T-cell (primary cell): Measurements from ENCODE around the gene CACNB1. TPM values are rescaled to one million over a fixed set of nuclear protein-coding genes. Genes with fewer than 3 reads are reported as not detected.

Experiments
- ATAC-seq, 4 experiments: fragments of 200-7000 bp in 3 of 4; fragments of 150-1000 bp in 1 of 4; cut with Tn5 transposase; replicated peaks in 1 of 4; 1 replicate in 3 of 4; 2 replicates in 1 of 4; pipeline ENCODE4 v1.10.0; 2021; ENCODE audit warnings: moderate library complexity in 3 of 4, mild to moderate bottlenecking in 2 of 4, moderate number of reproducible peaks in 1 of 4
- CTCF ChIA-PET, 2 donors: fragments of 300-600 bp; sonication (Branson Sonifier 250); formaldehyde crosslinking; loops; one replicate each; lab custom pipeline; 2022; ENCODE audit warnings: antibody characterized with exemption in 2 of 2; lab: Charles Lee
- POLR2A ChIA-PET, 2 donors: fragments of 300-600 bp; sonication (Branson Sonifier 250); formaldehyde crosslinking; loops; one replicate each; lab custom pipeline; 2022; ENCODE audit warnings: antibody characterized with exemption in 2 of 2; lab: Charles Lee
- DNase-seq, 35 experiments: peaks; one replicate each; pipeline versions ENCODE4 v3.0.0 to v3.0.0-alpha.2; 2013 to 2023
- H3K27ac ChIP-seq: one replicate; pipeline ENCODE4 v1.5.1; 2013; ENCODE audit warnings: low read length
- H3K27me3 ChIP-seq, 2 experiments: replicated peaks in 1 of 2; 1 replicate in 1 of 2; 2 replicates in 1 of 2; pipeline versions ENCODE4 v1.6.1 to v1.7.0; 2013; ENCODE audit warnings: low read length in 1 of 2, mixed read lengths in 1 of 2; ENCODE audit not compliant: control insufficient read depth in 2 of 2, insufficient read depth in 2 of 2; ENCODE audit errors: extremely low read depth in 1 of 2
- H3K36me3 ChIP-seq, 2 donors: 1 replicate in 1 of 2; 2 replicates in 1 of 2; pipeline versions ENCODE4 v1.6.1 to v1.7.0; 2013; ENCODE audit warnings: low read length in 1 of 2; ENCODE audit not compliant: control insufficient read depth in 2 of 2, insufficient read depth in 1 of 2; ENCODE audit errors: extremely low read depth in 1 of 2
- H3K4me1 ChIP-seq, 2 experiments: 1 replicate in 1 of 2; 2 replicates in 1 of 2; pipeline versions ENCODE4 v1.6.1 to v1.7.0; 2013; ENCODE audit warnings: low read length in 2 of 2, mixed read lengths in 1 of 2; ENCODE audit not compliant: insufficient read depth in 2 of 2, control insufficient read depth in 1 of 2; ENCODE audit errors: extremely low read depth in 1 of 2
- H3K4me3 ChIP-seq, 2 donors: 1 replicate in 1 of 2; 2 replicates in 1 of 2; pipeline versions ENCODE4 v1.5.1 to v1.7.0; 2013; ENCODE audit warnings: mild to moderate bottlenecking in 2 of 2, low read length in 1 of 2, moderate library complexity in 1 of 2; ENCODE audit not compliant: control insufficient read depth in 1 of 2; ENCODE audit errors: extremely low read depth in 1 of 2
- H3K9me3 ChIP-seq: 2 replicates; pipeline ENCODE4 v1.7.0; 2013
- H3K27ac Mint-ChIP-seq, 2 donors: one replicate each; pipeline ENCODE4 v1.8.0; 2020 to 2021; ENCODE audit warnings: mild to moderate bottlenecking in 2 of 2, mixed read lengths in 2 of 2
- H3K27me3 Mint-ChIP-seq, 2 donors: one replicate each; pipeline ENCODE4 v1.8.0; 2021 to 2022; ENCODE audit warnings: mixed read lengths in 2 of 2
- H3K36me3 Mint-ChIP-seq: one replicate; pipeline ENCODE4 v1.8.0; 2021; ENCODE audit warnings: mixed read lengths
- H3K4me1 Mint-ChIP-seq, 3 donors: one replicate each; pipeline ENCODE4 v1.8.0; 2020 to 2022; ENCODE audit warnings: mixed read lengths in 3 of 3, mild to moderate bottlenecking in 1 of 3
- H3K4me3 Mint-ChIP-seq, 3 donors: one replicate each; pipeline ENCODE4 v1.8.0; 2020 to 2022; ENCODE audit warnings: mild to moderate bottlenecking in 3 of 3, mixed read lengths in 3 of 3, moderate library complexity in 3 of 3
- H3K9me3 Mint-ChIP-seq, 3 donors: one replicate each; pipeline ENCODE4 v1.8.0; 2020 to 2022; ENCODE audit warnings: mixed read lengths in 3 of 3
- WGBS: methylation state at CpG from one replicate; pipeline ENCODE4 v1.1.5; 2013; ENCODE audit warnings: missing lambda C conversion rate; ENCODE audit not compliant: insufficient coverage; 5-methylcytosine and 5-hydroxymethylcytosine counted together
- total RNA-seq, 35 experiments: library from RNA in 6 of 35; stranded (reverse) in 6 of 35; fragments of 120-200 nt in 1 of 35; gene quantifications; one replicate each; pipeline versions ENCODE4 v1.2.1 to v1.2.4 and lab custom pipeline; 2013 to 2026

The CACNB1 gene
- total RNA-seq, 5 donors from 2014 or later (not counting 1 experiment from before 2014, with no cell fraction given) = 10.8 to 23.2 (median 21.4) TPM

DNA sequence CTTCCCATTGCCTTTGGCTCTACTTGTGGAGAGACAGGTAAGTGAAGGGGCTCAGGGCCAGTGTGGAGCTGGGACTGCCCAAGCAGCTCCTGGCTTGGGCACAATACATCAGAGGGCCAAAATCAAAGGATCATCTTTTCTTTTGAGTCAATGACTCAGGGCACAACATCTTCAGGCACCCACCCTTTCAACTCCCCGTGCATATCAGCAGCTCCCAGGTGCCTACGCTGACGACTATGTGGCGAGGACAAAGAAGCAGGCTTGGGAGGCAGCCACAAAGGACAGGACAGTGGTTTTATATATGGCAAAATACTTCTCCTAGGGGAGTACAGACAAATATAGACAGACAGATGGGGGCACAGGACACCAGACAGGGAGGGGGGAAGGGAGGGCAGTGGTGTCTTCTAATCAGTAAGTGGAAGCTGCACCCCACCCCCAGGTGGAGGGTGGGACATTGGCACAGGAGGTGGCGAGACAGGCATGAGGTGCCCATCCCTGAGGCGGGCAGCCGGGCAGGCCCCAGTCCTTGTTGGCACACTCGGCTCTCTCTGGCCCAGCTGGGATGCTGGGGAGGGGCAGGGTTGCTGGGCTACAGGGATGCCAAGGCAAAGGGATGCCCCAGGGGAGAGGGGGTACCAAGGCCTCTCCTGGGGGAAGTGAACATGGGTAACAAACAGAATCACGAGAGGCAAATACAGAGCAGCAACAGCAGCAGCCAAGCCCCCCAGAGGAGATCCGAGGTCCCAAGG lies 23.8 kb downstream of the CACNB1 start:
- Histone ChIP-seq H3K27ac (no peak overlapping the region), H3K27me3 (peaks cover 0 to 8% of the 10 kb centered on the region in 2 experiments), H3K9me3 (no peaks in the 10 kb centered on the region), H3K4me3 (no peak overlapping the region), H3K36me3 (peaks cover 6 to 18% of the 10 kb centered on the region in 2 donors), H3K4me1 (peaks cover 0 to 21% of the 10 kb centered on the region in 2 experiments)
- no peak for ATAC-seq
- H3K9me3 Mint-ChIP-seq = no peaks in the 10 kb centered on the region
- ChIA-PET POLR2A (interaction anchor here (0.5 to 0.7 kb wide), 3 partner anchors 170 to 1582 kb away, joined by 3 to 6 read pairs (median 3); no protein-coding TSS in a partner anchor), CTCF (interaction anchor here (0.6 to 3.8 kb wide), 5 partner anchors 9 to 191 kb away, joined by 3 to 50 read pairs (median 9); no protein-coding TSS in a partner anchor)
- no peak for DNase-seq
- H3K36me3 Mint-ChIP-seq = peaks cover 10% of the 10 kb centered on the region
- 79% methylated on average over 6 of the region's 10 CpGs for WGBS
- peaks cover 4 to 7% of the 10 kb centered on the region in 2 donors for H3K27me3 Mint-ChIP-seq
- H3K4me3 Mint-ChIP-seq = no peak overlapping the region
- no peak overlapping the region for H3K27ac Mint-ChIP-seq
- peaks cover 11 to 22% (median 16%) of the 10 kb centered on the region in 3 donors for H3K4me1 Mint-ChIP-seq

DNA sequence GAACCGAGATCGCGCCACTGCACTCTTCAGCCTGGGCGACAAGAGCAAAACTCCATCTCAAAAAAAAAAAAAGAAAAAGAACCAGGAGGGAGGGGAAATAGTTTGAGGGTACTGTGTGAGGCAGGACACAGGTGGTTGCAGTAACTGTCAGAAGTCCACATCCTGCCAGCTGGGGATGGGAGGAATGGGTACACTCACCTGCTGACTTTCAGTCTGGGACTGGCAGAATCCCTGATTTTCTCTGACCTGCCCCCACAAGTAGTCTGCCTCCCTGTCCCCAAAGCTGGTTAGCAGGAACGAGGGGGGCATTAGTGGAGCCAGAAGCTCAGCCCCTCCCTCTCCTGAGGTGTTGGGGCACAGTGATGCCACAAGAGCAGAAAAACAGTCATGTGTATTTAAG lies 24.4 kb downstream of the CACNB1 start:
- Mint-ChIP-seq H3K4me3 (no peak overlapping the region), H3K36me3 (peaks cover 8% of the 10 kb centered on the region), H3K27me3 (peaks cover 4 to 7% of the 10 kb centered on the region in 2 donors), H3K4me1 (peaks cover 11 to 22% (median 16%) of the 10 kb centered on the region in 3 donors), H3K27ac (peak overlapping the region in 1 of 2 donors; percentile 28), H3K9me3 (no peaks in the 10 kb centered on the region)
- H3K27me3 ChIP-seq = peaks cover 0 to 8% of the 10 kb centered on the region in 2 experiments
- peaks cover 0 to 24% of the 10 kb centered on the region in 2 experiments for H3K4me1 ChIP-seq
- WGBS = no CpG with 5 or more reads among the region's 5 CpGs
- H3K9me3 ChIP-seq = no peaks in the 10 kb centered on the region
- ChIA-PET POLR2A (interaction anchor here in 1 of 2 donors (0.6 to 0.7 kb wide), 2 partner anchors 170 to 666 kb away, joined by 3 read pairs; no protein-coding TSS in a partner anchor), CTCF (interaction anchor here (0.6 to 3.8 kb wide), 4 partner anchors 8 to 496 kb away, joined by 3 to 50 read pairs (median 4); no protein-coding TSS in a partner anchor)
- no peak overlapping the region for H3K4me3 ChIP-seq
- peaks cover 4 to 18% of the 10 kb centered on the region in 2 donors for H3K36me3 ChIP-seq
- H3K27ac ChIP-seq = no peak overlapping the region
- DNase-seq (no peak), ATAC-seq (peak in 1 of 4 experiments; percentile 32)

DNA sequence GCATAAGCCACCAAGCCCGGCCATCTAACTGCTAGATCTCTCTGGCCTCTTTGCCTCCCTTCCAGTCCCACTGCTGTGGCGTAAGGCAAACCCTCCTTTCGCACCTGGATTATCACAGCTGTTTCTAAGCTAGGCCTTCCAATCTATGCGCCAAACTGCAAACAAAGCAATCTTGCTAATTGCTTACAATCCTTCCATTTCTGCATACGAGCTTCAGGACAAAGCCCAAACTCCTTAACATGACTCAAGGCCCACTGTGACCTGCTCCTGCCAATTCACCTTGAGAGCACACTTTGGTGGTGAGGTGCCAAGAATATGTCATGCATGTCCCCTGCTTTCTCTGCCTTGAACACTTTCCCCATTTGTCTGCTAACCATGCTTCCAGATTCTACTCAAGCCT lies 25.5 kb downstream of the CACNB1 start:
- no peaks in the 10 kb centered on the region for H3K9me3 ChIP-seq
- no peak for ATAC-seq
- Mint-ChIP-seq H3K27ac (peak overlapping the region in 1 of 2 donors; percentile 0), H3K4me3 (no peak overlapping the region), H3K36me3 (peaks cover 3% of the 10 kb centered on the region), H3K4me1 (peaks cover 20 to 31% (median 25%) of the 10 kb centered on the region in 3 donors), H3K9me3 (no peaks in the 10 kb centered on the region), H3K27me3 (peaks cover 8 to 11% of the 10 kb centered on the region in 2 donors)
- no peak overlapping the region for H3K4me3 ChIP-seq
- H3K4me1 ChIP-seq = peaks cover 2 to 35% of the 10 kb centered on the region in 2 experiments
- WGBS = 84% methylated on average over 4 of the region's 5 CpGs
- POLR2A ChIA-PET = no interaction called here
- DNase-seq = no peak
- H3K27ac ChIP-seq = no peak overlapping the region
- peaks cover 0 to 10% of the 10 kb centered on the region in 2 experiments for H3K27me3 ChIP-seq
- peaks cover 0 to 6% of the 10 kb centered on the region in 2 donors for H3K36me3 ChIP-seq
- CTCF ChIA-PET = no interaction called here

DNA sequence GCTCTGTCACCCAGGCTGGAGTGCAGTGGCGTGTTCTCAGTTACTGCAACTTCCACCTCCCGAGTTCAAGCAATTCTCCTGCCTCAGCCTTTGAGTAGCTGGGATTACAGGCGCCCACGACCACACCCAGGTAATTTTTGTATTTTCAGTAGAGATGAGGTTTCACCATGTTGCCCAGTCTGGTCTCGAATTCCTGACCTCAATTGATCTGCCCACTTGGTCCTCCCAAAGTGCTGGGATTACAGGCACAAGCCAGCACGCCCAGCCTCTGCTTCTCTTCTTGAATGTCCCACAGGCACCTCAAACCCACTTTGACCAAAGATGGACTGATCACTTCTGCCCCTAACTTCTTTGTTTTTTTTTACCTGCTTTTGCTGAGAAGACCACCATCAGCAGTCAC lies 26.9 kb downstream of the CACNB1 start:
- H3K36me3 Mint-ChIP-seq = no peaks in the 10 kb centered on the region
- H3K9me3 Mint-ChIP-seq = no peaks in the 10 kb centered on the region
- CTCF ChIA-PET = interaction anchor here (0.7 kb wide), 2 partner anchors 10 to 74 kb away, joined by 4 read pairs; no protein-coding TSS in a partner anchor
- 69% methylated on average over 2 of the region's 6 CpGs for WGBS
- H3K9me3 ChIP-seq = no peaks in the 10 kb centered on the region
- H3K27ac ChIP-seq = no peak overlapping the region
- peaks cover 2 to 49% of the 10 kb centered on the region in 2 experiments for H3K4me1 ChIP-seq
- H3K4me3 Mint-ChIP-seq = no peak overlapping the region
- no peak for ATAC-seq
- H3K36me3 ChIP-seq = peaks cover 0 to 3% of the 10 kb centered on the region in 2 donors
- no peak overlapping the region for H3K27ac Mint-ChIP-seq
- POLR2A ChIA-PET = interaction anchor here (0.6 to 0.7 kb wide), 2 partner anchors 8 to 219 kb away, joined by 10 to 17 read pairs; no protein-coding TSS in a partner anchor
- peaks cover 0 to 24% of the 10 kb centered on the region in 2 experiments for H3K27me3 ChIP-seq
- no peak for DNase-seq
- H3K27me3 Mint-ChIP-seq = peaks cover 18 to 23% of the 10 kb centered on the region in 2 donors
- peaks cover 30 to 41% (median 30%) of the 10 kb centered on the region in 3 donors for H3K4me1 Mint-ChIP-seq
- no peak overlapping the region for H3K4me3 ChIP-seq

DNA sequence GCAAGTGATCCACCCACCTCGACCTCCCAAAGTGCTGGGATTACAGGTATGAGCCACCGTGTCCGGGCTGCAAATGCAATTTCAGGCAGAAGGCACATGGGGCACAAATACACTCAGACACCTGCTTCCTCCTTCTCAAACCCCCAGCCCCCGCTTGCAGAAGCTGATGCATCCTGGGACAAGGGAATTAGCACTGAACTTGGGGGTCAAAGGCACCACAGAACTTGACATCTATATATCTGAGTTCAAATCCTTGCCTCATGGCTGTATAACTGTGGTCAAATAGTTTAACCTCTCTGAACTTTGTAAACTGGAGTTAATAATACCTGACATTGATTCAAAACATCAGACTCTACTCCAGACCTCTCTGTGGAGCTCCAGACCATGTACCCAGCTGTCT lies 27.4 kb downstream of the CACNB1 start:
- DNase-seq = no peak

GRCh38 chr17:39169518-39169917 lies 28.0 kb downstream of the CACNB1 start:
- 100% methylated on average over 1 of the region's 3 CpGs for WGBS
- H3K4me1 ChIP-seq = peaks cover 5 to 52% of the 10 kb centered on the region in 2 experiments
- H3K27me3 ChIP-seq = peaks cover 0 to 34% of the 10 kb centered on the region in 2 experiments

More for the DNA sequence above, 27.4 kb downstream of the CACNB1 start:
- no peak overlapping the region for H3K4me3 ChIP-seq
- peaks cover 5 to 52% of the 10 kb centered on the region in 2 experiments for H3K4me1 ChIP-seq
- H3K27me3 Mint-ChIP-seq = peaks cover 18 to 25% of the 10 kb centered on the region in 2 donors
- H3K36me3 ChIP-seq = peaks cover 0 to under 1% of the 10 kb centered on the region in 2 donors
- H3K36me3 Mint-ChIP-seq = no peaks in the 10 kb centered on the region
- H3K4me3 Mint-ChIP-seq = no peak overlapping the region
- peaks cover 30 to 42% (median 31%) of the 10 kb centered on the region in 3 donors for H3K4me1 Mint-ChIP-seq
- CTCF ChIA-PET = interaction anchor here (0.7 kb wide), 3 partner anchors 9 to 104 kb away, joined by 3 to 4 read pairs (median 4); no protein-coding TSS in a partner anchor
- H3K27ac Mint-ChIP-seq = no peak overlapping the region
- peaks cover 0 to 28% of the 10 kb centered on the region in 2 experiments for H3K27me3 ChIP-seq
- POLR2A ChIA-PET = interaction anchor here (0.5 to 0.7 kb wide), 2 partner anchors 9 to 188 kb away, joined by 10 to 11 read pairs; no protein-coding TSS in a partner anchor
- ATAC-seq = no peak
- H3K9me3 ChIP-seq = no peaks in the 10 kb centered on the region
- 60% methylated on average over 1 of the region's 4 CpGs for WGBS
- H3K27ac ChIP-seq = no peak overlapping the region
- no peaks in the 10 kb centered on the region for H3K9me3 Mint-ChIP-seq

More at GRCh38 chr17:39169518-39169917, 28.0 kb downstream of the CACNB1 start:
- no peak for ATAC-seq
- H3K4me1 Mint-ChIP-seq = peaks cover 32 to 45% (median 36%) of the 10 kb centered on the region in 3 donors
- no peak overlapping the region for H3K27ac ChIP-seq
- no peaks in the 10 kb centered on the region for H3K9me3 Mint-ChIP-seq
- peaks cover 22 to 30% of the 10 kb centered on the region in 2 donors for H3K27me3 Mint-ChIP-seq
- no peaks in the 10 kb centered on the region for H3K36me3 Mint-ChIP-seq
- no peak for DNase-seq
- no peak overlapping the region for H3K4me3 ChIP-seq
- no peaks in the 10 kb centered on the region for H3K36me3 ChIP-seq
- ChIA-PET POLR2A (interaction anchor here (0.5 to 0.8 kb wide), 2 partner anchors 187 to 319 kb away, joined by 8 to 11 read pairs; no protein-coding TSS in a partner anchor), CTCF (interaction anchor here (0.6 to 4.0 kb wide), 3 partner anchors 16 to 103 kb away, joined by 3 to 14 read pairs (median 4); no protein-coding TSS in a partner anchor)
- no peaks in the 10 kb centered on the region for H3K9me3 ChIP-seq
- no peak overlapping the region for H3K27ac Mint-ChIP-seq
- no peak overlapping the region for H3K4me3 Mint-ChIP-seq
